HAP-1 (cell line): ENCODE measurements around the gene PRSS2.

ENCODE experiments used
- DNase-seq, 2 experiments: peaks; one replicate each; pipeline ENCODE4 v3.0.0-alpha.2; 2016 to 2020; ENCODE audit warnings: low spot score in 2 of 2
- H3K27me3 ChIP-seq: fragments of 250-450 bp; sonication (Bioruptor Pico); 2 replicates; pipeline ENCODE4 v1.5.1; 2020; ENCODE audit warnings: low read depth, mild to moderate bottlenecking, moderate library complexity
- H3K36me3 ChIP-seq: fragments of 250-450 bp; sonication (Bioruptor Pico); replicated peaks from 2 replicates; pipeline ENCODE4 v1.5.1; 2020; ENCODE audit warnings: mild to moderate bottlenecking
- H3K4me1 ChIP-seq: fragments of 250-450 bp; sonication (Bioruptor Pico); 2 replicates; pipeline ENCODE4 v1.5.1; 2020; ENCODE audit warnings: mild to moderate bottlenecking
- H3K4me3 ChIP-seq: fragments of 250-450 bp; sonication (Bioruptor Pico); 2 replicates; pipeline ENCODE4 v1.5.1; 2020; ENCODE audit warnings: mild to moderate bottlenecking, moderate library complexity
- H3K9me3 ChIP-seq: fragments of 250-450 bp; sonication (Bioruptor Pico); 2 replicates; pipeline ENCODE4 v1.5.1; 2020; ENCODE audit warnings: mild to moderate bottlenecking, moderate library complexity
- in situ Hi-C: fragments of 300-500 bp; cut with MboI; formaldehyde crosslinking; loops from 3 replicates; pipeline ENCODE4 v1.14.3; 2020; ENCODE audit warnings: low sequenced_read_pairs, inconsistent platforms, mixed read lengths

The PRSS2 gene

GRCh38 chr7:142785841-142786250 lies 15.1 kb downstream of the PRSS2 start:
- H3K36me3 ChIP-seq = no peaks in the 10 kb centered on the region
- H3K27me3 ChIP-seq = no peaks in the 10 kb centered on the region
- DNase-seq = no peak
- in situ Hi-C loops = loop anchor here (10.0 kb wide), 1 partner anchor 151 kb away; no protein-coding TSS in a partner anchor
- no peaks in the 10 kb centered on the region for H3K9me3 ChIP-seq
- no peaks in the 10 kb centered on the region; the same call in 1 of the 2 replicates for H3K4me1 ChIP-seq
- no peak overlapping the region for H3K4me3 ChIP-seq

GRCh38 chr7:142787034-142787768 lies 16.4 kb downstream of the PRSS2 start:
- no peaks in the 10 kb centered on the region; the same call in 1 of the 2 replicates for H3K4me1 ChIP-seq
- no peaks in the 10 kb centered on the region for H3K9me3 ChIP-seq
- H3K27me3 ChIP-seq = no peaks in the 10 kb centered on the region
- no peak for DNase-seq
- H3K36me3 ChIP-seq = no peaks in the 10 kb centered on the region
- in situ Hi-C loops = loop anchor here (10.0 kb wide), 1 partner anchor 152 kb away; no protein-coding TSS in a partner anchor
- no peak overlapping the region for H3K4me3 ChIP-seq

DNA sequence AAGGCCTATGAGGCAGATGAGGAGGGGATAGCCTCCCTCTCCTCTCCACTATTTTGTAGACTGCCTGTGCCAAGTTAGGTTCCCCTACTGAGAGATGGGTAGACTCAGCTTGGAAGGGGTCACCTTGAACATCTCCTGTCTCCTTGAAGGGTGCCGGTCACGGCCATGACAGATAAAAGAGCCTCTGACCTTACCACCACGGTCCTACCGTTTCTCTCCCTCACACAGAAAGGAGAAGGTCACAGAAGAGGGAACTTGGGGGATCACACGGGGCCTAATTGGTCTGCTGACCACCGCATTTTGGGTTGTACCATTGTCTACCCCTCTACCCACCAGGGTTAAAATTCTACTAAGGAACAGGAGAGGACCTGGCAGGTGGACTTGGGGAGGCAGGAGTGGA lies 17.0 kb downstream of the PRSS2 start:
- no peak overlapping the region for H3K4me3 ChIP-seq
- no peaks in the 10 kb centered on the region for H3K36me3 ChIP-seq
- H3K4me1 ChIP-seq = no peaks in the 10 kb centered on the region; the same call in 1 of the 2 replicates
- H3K27me3 ChIP-seq = no peaks in the 10 kb centered on the region
- no peaks in the 10 kb centered on the region for H3K9me3 ChIP-seq
- no peak for DNase-seq
- in situ Hi-C loops = loop anchor here (10.0 kb wide), 1 partner anchor 153 kb away; no protein-coding TSS in a partner anchor

DNA sequence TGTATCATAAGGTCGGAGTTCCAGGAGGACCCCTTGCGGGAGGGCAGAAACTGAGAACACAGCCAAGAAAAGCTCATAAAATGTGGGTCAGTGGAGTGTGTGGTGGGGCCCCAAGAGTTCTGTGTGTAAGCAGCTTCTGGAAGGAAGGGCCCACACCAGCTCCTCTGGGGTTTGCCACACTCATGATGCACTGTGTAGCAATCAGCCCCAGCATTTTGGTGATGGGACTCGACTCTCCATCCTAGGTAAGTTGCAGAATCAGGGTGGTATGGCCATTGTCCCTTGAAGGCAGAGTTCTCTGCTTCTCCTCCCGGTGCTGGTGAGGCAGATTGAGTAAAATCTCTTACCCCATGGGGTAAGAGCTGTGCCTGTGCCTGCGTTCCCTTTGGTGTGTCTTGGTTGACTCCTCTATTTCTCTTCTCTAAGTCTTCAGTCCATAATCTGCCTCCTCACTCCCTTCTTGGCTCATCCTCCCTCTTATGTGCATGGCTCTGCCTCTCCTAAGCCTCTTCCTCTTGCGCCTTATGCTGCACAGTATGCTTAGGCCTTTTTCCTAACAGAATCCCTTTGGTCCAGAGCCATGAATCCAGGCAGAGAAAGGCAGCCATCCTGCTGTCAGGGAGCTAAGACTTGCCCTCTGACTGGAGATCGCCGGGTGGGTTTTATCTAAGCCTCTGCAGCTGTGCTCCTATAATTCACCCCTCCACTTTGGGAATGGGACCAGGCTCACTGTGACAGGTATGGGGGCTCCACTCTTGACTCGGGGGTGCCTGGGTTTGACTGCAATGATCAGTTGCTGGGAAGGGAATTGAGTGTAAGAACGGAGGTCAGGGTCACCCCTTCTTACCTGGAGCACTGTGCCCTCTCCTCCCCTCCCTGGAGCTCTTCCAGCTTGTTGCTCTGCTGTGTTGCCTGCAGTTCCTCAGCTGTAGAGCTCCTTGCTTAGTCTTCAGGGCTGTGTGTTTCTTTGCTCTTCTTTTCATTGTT lies 17.8 kb downstream of the PRSS2 start:
- H3K9me3 ChIP-seq = no peaks in the 10 kb centered on the region
- no peak overlapping the region for H3K4me3 ChIP-seq
- in situ Hi-C loops = loop anchor here (10.0 kb wide), 1 partner anchor 154 kb away; no protein-coding TSS in a partner anchor
- DNase-seq = no peak
- no peaks in the 10 kb centered on the region; the same call in 1 of the 2 replicates for H3K27me3 ChIP-seq
- no peaks in the 10 kb centered on the region for H3K36me3 ChIP-seq
- no peaks in the 10 kb centered on the region for H3K4me1 ChIP-seq

- no peaks in the 10 kb centered on the region for H3K4me1 ChIP-seq
These were observed 18.7 kb downstream of the PRSS2 start for GRCh38 chr7:142789441-142789840.

DNA sequence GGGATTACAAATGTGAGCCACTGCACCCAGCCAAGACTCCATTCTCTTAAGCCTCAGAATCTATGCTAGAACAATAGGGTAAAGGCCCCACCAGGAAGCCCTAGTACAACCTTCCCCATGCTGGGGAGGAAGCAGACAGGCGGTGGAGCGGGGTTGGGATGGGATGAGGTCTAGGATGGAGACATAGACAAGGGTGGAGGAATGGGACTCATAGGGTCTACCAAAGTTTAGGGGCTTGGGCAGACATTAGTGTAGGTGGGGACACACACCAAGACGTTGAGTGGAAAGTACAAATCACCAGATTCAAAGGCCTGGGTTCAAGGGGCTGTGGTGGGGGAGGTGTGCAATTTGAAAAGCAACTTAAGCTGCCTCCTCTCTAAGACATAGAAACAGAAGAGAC lies 19.3 kb downstream of the PRSS2 start:
- Histone ChIP-seq H3K4me1 (no peaks in the 10 kb centered on the region), H3K9me3 (no peaks in the 10 kb centered on the region), H3K4me3 (no peak overlapping the region), H3K36me3 (no peaks in the 10 kb centered on the region), H3K27me3 (no peaks in the 10 kb centered on the region; the same call in none of the 2 replicates)
- no peak for DNase-seq
- in situ Hi-C loops = no loop called here

More at GRCh38 chr7:142789441-142789840, 18.7 kb downstream of the PRSS2 start:
- H3K27me3 ChIP-seq = no peaks in the 10 kb centered on the region; the same call in none of the 2 replicates
- no peak overlapping the region for H3K4me3 ChIP-seq
- in situ Hi-C loops = loop anchor here (10.0 kb wide), 1 partner anchor 155 kb away; no protein-coding TSS in a partner anchor
- no peaks in the 10 kb centered on the region for H3K9me3 ChIP-seq
- H3K36me3 ChIP-seq = no peaks in the 10 kb centered on the region
- DNase-seq = no peak

- no peak for DNase-seq
- no peaks in the 10 kb centered on the region for H3K4me1 ChIP-seq
- H3K4me3 ChIP-seq = no peak overlapping the region
- H3K36me3 ChIP-seq = no peaks in the 10 kb centered on the region
- in situ Hi-C loops = no loop called here
- H3K27me3 ChIP-seq = peaks cover 2% of the 10 kb centered on the region
- no peaks in the 10 kb centered on the region for H3K9me3 ChIP-seq
These were observed 19.8 kb downstream of the PRSS2 start for GRCh38 chr7:142790555-142790954.

- Histone ChIP-seq H3K27me3 (peaks cover 12% of the 10 kb centered on the region), H3K36me3 (no peaks in the 10 kb centered on the region), H3K4me1 (no peaks in the 10 kb centered on the region), H3K4me3 (no peak overlapping the region), H3K9me3 (no peaks in the 10 kb centered on the region)
- in situ Hi-C loops = no loop called here
- DNase-seq = no peak
These were observed 20.7 kb downstream of the PRSS2 start for GRCh38 chr7:142791502-142791901.

DNA sequence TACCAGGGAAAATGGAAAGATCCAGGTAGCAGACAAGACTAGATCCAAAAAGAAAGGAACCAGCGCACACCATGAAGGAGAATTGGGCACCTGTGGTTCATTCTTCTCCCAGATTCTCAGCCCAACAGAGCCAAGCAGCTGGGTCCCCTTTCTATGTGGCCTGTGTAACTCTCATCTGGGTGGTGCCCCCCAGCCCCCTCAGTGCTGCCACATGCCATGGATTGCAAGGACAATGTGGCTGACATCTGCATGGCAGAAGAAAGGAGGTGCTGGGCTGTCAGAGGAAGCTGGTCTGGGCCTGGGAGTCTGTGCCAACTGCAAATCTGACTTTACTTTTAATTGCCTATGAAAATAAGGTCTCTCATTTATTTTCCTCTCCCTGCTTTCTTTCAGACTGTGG lies 21.4 kb downstream of the PRSS2 start:
- in situ Hi-C loops = no loop called here
- peaks cover 18% of the 10 kb centered on the region for H3K27me3 ChIP-seq
- no peaks in the 10 kb centered on the region for H3K9me3 ChIP-seq
- DNase-seq = no peak
- H3K4me1 ChIP-seq = no peaks in the 10 kb centered on the region
- no peaks in the 10 kb centered on the region for H3K36me3 ChIP-seq
- H3K4me3 ChIP-seq = no peak overlapping the region

- in situ Hi-C loops = no loop called here
- H3K27me3 ChIP-seq = peaks cover 22% of the 10 kb centered on the region
- H3K4me3 ChIP-seq = no peak overlapping the region
These were observed 21.8 kb downstream of the PRSS2 start for GRCh38 chr7:142792593-142792992.

GRCh38 chr7:142793156-142793555 lies 22.4 kb downstream of the PRSS2 start:
- Histone ChIP-seq H3K36me3 (no peaks in the 10 kb centered on the region), H3K9me3 (no peaks in the 10 kb centered on the region), H3K4me3 (no peak overlapping the region), H3K4me1 (no peaks in the 10 kb centered on the region), H3K27me3 (peaks cover 28% of the 10 kb centered on the region)
- in situ Hi-C loops = no loop called here
- DNase-seq = no peak

More at GRCh38 chr7:142792593-142792992, 21.8 kb downstream of the PRSS2 start:
- Histone ChIP-seq H3K4me1 (no peaks in the 10 kb centered on the region), H3K9me3 (no peaks in the 10 kb centered on the region), H3K36me3 (no peaks in the 10 kb centered on the region)
- no peak for DNase-seq

GRCh38 chr7:142795339-142795863 lies 24.6 kb downstream of the PRSS2 start:
- no peaks in the 10 kb centered on the region for H3K4me1 ChIP-seq
- no peak overlapping the region for H3K4me3 ChIP-seq
- DNase-seq = no peak
- in situ Hi-C loops = no loop called here
- H3K9me3 ChIP-seq = no peaks in the 10 kb centered on the region
- H3K27me3 ChIP-seq = peaks cover 41% of the 10 kb centered on the region
- H3K36me3 ChIP-seq = no peaks in the 10 kb centered on the region

DNA sequence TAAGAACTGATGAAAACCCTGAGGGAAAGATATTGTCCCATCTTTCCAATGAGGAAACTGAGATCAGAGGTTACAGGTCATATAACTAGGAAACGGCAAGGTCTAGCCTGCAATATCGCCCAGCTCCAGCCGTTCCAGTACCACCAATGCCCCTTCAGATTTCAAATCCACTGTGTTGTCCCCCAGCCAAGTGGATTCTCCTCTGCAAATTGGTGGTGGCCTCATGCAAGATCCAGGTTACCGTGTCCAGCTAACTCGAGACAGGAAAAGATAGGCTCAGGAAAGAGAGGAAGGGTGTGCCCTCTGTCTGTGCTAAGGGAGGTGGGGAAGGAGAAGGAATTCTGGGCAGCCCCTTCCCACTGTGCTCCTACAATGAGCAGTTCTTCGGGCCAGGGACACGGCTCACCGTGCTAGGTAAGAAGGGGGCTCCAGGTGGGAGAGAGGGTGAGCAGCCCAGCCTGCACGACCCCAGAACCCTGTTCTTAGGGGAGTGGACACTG lies 25.3 kb downstream of the PRSS2 start:
- in situ Hi-C loops = no loop called here
- no peak for DNase-seq
- no peaks in the 10 kb centered on the region for H3K4me1 ChIP-seq
- no peaks in the 10 kb centered on the region for H3K9me3 ChIP-seq
- peaks cover 41% of the 10 kb centered on the region for H3K27me3 ChIP-seq
- H3K4me3 ChIP-seq = no peak overlapping the region
- H3K36me3 ChIP-seq = no peaks in the 10 kb centered on the region
